Dedifferentiated amniotic fluid mesenchymal stem cell (primary cell): ENCODE data around the gene MCRS1.
"Not testable (repeated sequence)": the region's sequence is repeated elsewhere in the genome, so short reads cannot be mapped to it uniquely, and the experiment has no call there.

ENCODE experiments used
- DNase-seq: peaks from one replicate; pipeline ENCODE4 v3.0.0-alpha.2; 2016; ENCODE audit errors: extremely low spot score

MCRS1 gene

DNA sequence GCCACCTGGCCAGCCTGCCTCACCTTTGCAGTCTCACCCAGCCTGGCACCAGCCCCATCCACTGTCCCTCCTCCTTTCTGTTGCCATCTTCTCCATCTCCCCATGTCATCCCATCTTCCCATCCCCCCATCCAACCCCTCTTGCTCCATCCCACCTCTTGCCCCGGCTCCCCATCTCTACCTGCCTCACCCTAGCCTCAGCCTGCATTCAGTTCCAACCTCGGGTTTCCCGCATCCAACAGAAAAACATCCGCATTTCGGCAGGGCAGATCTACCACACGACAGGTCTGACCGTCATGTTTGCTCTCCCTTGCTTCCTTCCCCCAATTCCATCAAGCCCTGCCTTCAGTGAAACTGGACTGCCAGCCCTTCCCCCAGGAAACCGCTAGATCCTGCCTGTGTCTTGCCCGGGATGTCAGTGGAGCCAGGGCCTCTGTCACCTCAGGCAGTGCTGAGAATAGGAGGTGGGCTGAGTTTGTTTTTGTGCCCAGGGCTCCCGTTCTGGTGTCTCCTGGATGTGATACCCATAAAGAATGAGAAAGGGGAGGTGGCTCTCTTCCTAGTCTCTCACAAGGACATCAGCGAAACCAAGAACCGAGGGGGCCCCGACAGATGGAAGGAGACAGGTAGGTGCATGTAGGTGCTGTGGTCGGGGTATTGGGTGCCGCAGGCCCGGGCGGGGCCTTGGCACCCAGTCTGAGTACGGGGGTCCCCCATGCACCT, 26.6 kb downstream of the MCRS1 start:
- DNase-seq: no peak

DNA sequence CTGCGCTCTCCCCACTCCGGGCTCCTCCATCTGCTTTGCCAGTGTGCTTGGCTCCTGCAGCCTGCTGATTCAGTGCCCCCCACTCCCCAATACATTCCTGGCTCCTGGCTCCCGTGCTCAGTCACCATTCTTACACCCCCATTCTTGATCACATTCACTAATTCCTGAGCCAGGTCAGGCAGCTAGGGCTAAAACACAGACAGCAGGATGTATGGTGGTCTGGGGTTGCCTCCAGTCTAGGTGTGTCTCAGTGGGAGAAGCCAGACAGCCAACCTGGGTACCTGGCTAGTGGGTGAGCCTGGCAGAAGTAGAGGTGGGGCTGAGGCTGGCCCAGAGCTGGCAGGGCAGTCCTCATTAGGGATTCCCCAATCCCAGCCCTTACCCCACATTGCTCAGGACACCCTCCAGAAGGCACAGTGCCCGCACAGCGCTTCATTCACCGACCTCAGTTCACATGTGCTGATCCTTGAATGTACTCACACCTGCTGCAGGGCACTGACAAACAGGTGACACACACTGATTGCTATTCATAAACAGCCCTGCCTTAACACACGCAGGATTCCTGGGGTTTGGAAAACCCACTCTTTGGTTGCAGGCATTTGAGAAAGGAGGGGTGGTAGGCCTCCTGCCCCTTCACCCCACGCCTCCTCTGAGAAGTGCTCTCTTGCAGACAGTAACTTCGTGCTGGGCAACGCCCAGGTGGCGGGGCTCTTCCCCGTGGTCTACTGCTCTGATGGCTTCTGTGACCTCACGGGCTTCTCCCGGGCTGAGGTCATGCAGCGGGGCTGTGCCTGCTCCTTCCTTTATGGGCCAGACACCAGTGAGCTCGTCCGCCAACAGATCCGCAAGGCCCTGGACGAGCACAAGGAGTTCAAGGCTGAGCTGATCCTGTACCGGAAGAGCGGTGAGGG, 27.5 kb downstream of the MCRS1 start:
- DNase-seq: no peak

DNA sequence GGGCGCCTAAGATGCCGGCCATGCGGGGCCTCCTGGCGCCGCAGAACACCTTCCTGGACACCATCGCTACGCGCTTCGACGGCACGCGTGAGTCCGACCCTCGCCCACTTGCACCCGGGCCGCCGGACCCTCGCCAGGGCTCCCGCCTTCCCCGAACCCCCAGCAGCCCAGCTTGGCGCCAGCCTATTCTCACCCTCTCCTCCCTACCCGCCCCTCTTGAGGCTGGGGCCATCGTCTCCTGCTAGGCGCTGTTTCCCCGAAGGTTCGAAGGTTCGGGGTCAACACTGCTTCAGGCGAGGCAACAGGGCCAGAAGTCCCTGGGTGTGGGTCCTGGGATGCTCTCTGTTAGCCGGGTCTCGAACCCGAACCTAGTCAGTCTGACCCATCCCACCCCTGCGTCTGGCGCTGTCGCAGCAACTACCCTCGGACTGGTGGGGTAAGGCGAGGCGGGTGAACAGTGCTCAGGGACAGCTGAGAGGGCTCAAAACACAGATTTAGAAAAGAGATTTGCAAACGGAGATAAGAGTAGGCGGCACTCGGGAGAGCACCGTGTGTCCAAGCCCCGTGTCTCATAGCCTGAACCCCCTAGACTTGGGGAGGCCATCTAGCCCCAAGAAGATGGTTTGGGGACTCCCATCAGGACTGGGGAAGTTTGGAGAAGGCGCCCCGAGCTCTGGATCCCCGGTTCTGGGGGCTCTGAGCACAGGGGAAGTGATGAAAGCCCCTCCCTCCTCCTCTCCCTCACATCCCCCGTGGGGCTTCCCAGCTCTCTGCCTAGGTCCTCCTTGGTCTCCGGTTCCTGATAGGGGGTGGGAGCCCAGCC, 28.3 kb downstream of the MCRS1 start:
- DNase-seq: no peak

DNA sequence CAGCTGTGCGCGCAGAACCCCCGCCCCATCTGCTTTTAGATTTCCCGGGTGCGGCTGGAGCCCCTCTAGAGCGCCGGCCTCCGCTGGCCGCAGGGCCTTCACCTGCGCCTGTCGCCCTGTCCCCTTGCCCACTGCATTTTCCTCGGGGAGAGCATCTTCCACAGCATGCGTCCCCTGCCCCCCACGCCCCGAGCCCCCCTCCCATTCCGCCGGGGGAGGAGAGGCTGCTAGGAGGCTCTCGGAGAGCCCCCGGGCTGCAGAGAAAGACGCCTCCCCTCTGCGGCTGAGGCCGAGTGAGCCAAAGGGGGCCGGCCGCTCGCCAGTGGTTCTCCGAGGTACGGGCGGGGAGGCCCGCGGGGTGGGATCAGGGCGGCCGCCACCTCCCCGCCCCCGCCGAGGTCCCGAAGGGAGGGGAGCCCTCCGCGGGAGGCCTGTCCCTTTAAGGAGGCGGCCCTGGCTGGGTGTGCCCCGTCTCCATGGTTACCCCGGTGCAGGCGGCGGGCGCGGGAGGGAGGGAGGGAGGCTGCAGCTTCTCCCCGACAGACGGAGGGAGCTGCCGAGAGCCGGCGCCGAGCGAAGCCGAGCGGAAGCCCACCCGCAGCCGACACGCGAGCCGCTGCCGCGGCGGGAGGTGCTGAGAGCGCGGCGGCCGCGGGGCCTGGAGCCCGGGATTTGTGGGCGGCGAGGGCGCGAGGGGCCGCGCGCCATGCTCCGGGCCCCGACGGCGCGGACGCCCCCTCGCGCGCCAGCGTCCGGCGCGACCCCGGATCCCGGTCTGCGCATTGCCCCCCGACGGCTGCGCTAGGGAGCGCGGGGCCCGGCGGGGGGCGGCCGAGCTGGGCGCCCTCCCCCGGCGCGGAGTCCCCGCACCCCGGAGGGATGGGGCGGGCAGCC, 29.2 kb downstream of the MCRS1 start, which contains the start of gene KCNH3:
Gene KCNH3, plus strand, starts transcription at position 521 of the 894 bp plus-strand sequence. CDS start 387 bp downstream, outside the sequence.
- DNase-seq: peak; percentile 23

DNA sequence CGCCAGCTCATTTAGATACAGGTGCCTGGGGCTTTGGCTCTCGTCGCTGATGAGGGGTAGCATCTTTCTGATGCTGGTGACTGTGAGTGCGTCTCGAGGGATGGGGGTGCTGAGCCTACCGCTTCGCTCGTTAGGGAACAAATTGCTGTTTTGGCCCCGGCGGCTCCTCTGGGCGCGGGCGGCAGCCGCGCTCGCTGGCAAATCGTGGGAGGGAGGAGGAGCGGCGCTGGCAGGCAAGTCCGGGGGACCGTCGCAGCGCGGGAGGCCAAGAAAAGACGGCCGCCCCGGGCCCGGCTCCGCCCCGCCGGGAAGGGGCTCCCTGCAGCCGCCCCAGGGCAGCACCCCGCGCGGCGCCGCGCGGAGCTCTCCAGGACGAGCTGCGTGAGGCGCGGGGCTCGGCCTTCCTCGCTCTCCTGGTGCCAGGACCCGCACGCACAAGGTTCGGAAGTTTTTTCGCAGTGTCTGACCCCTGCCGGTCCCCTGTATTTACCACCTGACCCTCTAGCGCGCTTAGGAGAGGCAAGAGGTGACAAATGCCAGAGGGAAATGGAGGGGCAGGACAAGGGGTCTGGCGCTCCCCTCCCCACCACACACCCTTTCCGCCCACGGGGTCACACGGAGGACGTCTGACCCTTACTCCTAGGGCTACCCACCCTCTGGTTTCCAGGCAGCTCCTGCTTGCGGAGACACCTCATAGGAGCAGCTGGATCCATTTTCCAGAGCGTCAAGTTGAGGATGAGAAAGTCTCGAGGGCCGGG, 30.0 kb downstream of the MCRS1 start:
- no peak for DNase-seq

DNA sequence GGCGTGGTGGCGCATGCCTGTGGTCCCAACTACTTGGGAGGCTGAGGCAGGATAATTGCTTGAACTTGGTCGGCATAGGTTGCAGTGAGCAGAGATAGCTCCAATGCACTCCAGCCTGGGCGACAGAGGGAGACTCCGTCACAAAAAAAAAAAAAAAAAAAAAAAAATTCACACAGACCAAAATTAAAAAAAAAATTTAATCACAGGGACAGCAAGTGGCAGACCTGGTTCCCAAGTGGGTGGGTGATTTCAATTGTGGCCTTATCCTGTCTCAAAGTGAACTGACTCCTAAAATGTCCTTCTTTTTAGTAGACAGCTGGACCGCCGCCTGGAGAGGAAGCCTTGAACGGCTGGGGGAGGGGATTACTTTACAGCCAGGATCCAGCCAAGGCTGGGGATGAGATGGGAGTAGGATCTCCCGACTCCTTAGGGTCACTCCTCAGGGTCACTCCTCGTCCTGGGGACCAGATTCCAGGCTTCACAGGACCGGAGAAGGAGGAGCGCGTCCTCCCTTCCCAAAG, 30.7 kb downstream of the MCRS1 start:
- DNase-seq: no peak

DNA sequence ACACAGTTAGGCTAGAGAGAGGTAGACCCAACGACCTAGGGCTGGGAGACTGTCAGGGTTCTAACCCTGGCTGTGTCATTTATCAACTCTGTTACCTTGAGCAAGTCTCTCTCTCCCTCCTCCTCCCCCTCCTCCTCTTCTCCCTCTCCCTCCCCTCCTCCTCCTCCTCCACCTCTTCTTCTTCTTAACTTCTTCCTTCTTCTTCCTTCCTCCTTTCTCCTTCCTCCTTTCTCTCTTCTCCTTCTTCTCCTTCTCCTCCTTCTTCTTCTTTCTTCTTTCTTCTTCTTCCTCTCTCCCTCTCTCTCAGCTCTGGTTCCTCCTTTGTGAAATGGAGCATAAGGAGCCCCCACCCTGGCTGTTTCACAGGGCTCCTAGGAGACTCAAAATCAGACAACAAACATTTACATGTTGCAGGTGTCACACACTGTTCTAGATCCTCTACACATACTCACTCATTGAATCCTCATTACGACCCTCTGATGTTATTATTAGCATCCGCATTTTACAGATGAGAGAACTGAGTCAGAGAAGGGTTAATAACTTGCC, 31.3 kb downstream of the MCRS1 start:
- no peak for DNase-seq

DNA sequence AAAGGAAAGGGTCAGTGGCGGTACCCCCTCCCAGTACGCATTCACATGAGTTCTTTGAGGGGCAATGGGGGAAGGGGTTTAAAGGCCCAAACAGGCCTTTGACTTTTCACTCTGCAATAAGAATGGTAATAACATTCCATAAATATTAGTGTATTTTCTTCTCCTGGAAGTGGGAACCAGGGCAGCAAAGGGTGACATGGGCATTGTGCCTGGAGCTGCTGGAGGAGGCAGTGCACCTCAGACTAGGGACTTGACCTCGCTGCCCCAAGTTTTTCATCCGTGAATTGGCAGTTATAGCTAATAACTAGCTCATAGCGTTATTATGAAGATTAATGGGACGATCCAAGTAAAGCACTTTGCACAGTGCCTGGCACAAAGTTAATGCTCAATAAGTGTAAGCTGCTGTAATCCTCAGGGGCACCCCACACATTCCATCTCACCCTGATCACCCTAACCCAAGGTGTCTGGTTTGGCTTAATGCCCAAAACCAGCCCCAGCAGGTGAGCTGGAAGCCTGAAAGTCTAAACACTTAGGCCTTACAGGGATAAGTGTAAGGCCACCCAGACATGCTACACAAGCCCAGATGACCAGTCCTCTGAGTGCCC, 31.9 kb downstream of the MCRS1 start:
- DNase-seq: no peak

DNA sequence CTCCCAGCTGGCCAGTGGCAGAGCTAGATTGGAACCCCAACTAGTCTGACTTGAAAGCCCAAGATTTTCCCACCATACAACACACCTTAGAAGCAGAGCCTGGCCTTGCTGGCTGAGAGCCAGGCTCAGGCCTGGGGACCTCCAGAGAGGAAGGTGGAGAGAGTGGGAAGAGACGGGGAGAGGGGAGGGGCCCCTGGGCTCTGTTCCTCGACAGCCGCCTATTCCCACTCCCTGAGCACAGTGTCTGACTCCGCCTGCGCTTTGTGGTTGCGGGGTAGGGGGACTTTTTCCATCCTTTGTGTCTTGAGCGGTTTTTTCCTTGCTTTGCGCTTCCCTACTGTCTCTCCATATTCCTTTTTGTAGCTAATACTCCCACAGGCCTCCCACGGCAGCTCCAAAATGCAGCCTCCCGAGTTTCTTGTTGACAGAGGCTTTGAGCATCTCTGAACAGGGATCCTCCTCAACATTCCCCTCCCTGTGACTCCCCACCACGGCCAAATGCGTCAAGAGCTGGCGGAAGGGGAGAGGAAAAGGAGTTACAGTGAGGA, 33.1 kb downstream of the MCRS1 start:
- no peak for DNase-seq

DNA sequence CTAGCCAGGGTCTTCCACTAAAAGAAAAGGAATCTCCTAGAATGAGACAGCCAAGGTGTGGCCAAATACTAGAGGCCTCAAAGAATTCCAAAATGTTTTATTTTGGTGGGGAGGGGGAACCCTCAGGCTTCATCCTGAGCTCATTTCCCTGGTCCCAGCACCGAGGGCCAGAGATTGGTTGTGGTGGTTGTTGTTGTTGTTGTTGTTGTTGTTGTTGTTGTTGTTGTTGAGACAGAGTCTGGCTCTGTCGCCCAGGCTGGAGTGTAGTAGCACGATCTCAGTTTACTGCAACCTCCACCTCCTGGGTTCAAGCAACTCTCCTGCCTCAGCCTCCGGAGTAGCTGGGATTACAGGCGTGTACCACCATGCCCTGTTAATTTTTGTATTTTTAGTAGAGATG, 33.8 kb downstream of the MCRS1 start:
- DNase-seq: not testable (repeated sequence)

DNA sequence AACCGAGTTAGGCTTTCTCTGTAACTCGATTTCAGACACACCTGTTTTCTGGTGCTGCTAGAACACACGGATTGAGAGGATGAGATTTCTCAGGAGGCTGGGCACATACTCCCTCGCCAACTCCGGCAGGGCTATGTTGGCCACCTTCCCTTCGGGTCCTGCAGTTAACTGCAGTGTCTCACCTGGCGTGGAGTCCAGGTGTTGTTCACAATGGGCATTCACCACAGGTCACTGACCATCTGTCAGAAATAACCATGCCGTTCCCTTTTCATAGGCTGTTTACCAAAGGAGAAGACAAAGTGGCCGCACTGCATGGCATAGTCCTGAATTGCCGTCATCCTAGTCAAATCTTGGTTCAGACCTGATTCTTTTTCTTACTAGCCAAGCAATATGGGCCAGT, 34.6 kb downstream of the MCRS1 start:
- DNase-seq: no peak

DNA sequence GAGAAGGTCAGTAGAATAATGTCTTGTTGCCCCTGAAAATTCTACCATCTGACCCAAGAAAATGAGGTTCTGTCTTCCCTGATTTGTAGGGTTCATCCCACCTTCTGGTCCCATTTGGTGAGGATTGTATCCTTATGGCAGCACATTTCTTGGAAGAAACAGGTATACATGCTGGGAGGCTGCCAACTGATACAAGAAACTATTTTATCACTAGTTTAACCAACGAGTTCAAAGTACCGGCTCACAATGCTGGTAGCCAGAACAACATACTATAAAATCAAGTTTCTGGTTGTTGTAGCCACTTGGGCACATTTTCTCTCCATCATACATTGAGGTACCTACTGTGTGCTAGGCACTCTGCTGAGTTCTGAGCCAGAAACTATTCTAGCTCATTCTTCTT, 36.2 kb downstream of the MCRS1 start:
- DNase-seq: no peak

DNA sequence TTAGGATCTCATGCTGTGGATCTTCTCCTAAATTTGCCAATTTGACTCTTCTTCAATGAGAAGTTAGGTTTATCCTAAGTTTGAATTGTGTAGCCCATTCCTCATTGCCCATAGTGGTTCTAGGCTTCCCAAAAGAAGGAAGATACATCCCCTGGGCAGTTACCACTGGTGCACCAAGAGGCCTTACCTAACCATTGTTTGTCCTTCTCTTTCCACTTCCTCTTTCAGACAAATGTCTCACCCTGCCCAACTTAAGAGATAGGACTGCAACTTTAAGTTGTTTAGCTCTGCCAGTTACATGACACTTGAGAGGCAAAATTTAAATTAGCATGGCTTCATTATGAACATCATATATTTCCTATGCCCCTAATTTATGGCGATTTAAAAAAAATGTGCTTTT, 38.5 kb downstream of the MCRS1 start:
- DNase-seq: no peak

DNA sequence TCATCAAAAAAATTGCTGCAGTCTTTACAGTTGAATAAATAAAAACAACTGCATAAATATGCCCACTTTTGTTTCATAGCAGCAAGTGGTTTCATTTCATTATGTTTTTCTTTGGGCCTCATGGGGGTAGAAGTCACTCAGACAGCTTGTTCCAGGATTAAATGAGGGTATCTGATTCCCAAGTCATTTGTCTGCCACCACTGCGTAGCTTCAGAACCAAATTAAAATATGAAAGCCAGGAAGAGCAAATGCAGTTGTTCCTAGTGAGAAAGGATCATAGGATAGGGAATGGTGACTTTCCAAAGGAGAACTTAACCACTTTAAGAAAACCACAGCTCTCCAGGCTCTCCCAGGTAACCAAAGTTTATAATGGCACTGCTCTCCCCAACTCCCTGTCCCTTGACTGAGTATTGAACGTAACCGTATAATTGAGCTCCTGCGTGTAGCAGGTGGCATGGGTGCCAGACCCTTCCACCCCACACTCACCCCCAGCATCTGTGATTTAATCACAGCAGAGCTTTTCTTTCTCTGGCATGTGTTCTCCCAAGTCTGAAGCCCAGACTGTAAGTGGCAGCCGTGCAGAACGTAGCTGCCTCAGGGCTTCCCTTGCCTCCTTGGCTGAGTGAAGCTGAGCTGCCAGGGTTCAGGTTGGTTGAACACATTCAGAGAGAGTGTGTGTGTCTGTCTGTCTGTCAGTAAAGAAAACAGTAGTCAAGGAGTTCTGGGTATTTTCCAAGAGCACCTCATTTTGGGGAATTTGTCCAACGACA, 40.4 kb downstream of the MCRS1 start:
- no peak for DNase-seq

DNA sequence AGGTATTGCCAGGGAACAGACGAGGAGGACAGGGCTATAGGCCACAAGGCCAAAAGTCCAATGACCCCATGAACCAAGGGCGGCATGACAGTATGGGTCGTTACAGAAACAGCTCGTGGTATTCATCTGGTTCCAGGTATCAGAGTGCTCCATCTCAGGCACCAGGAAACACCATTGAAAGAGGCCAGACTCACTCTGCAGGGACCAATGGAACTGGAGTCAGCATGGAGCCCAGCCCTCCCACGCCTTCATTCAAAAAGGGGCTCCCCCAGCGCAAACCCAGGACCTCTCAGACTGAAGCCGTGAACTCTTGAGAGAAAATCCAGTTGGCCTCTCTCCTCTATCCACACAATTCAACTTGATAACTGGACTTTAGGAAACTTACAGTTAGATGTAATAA, 42.0 kb downstream of the MCRS1 start:
- no peak for DNase-seq

DNA sequence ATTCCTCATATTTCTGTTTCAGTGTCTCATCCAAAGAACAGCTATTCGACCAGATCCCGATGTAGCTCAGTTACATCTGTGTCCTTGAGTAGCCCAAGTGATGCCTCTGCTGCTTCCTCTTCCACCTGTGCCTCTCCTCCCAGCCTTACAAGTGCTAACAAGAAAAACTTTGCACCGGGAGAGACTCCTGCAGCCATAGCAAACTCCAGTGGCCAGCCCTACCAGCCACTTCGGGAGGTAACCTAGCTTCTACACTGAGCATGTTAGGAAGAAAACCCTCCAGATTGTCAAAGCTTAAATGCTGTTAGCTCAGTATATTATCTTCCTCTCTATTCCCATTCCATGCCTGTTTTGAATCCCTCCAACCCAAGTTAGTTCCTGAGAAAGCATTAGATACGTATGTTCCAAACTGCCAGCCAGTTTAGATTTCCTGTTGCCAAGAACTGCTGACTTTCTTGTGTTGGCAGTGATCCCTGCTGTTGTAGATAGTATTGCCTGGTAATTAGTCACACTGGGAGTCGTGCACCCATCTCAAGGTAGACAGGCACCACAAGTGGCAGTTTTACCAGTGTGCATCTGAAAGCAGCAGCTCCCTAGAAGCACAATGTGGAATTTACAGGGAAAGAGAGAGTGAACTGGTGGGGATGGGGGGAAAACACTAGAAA, 43.1 kb downstream of the MCRS1 start:
- DNase-seq: no peak

DNA sequence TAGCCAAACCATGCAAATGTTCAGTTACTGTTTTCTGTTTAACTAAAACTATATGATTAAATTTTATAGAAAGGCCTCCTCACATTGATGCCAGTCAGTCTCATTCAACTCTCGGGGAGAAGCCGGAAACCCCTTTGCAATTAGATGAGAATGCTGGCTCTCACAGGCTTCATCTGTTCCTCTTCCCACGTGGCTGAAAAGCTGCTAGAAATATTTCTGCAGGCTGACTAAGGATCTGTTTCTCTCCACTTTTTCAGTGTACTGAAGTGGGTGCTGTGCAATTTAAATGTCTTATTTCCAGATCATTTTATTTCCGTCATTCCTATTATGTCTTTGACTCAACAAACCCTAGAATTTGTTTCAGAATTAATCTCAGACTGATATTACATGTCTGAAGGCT, 46.6 kb downstream of the MCRS1 start:
- no peak for DNase-seq

DNA sequence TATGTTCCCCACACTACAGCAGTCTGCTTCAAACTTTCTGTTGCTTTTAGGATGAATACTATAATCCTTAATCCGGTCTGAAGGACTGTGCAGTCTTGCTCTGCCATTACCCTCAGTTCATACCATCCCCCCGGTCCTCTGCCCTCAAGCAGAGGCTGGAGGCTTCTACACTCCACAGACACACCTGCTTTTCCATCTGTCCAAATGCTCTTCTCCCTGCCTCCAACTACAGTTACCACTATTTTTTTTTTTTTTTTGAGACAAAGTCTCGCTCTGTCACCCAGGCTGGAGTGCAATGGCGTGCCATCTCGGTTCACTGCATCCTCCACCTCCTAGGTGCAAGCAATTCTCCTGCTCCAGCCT, 48.4 kb downstream of the MCRS1 start:
- no peak for DNase-seq
